Left renal cortex interstitium (tissue), 4 donors: Measurements from ENCODE around the gene NMUR1. TPM values are rescaled to one million over a fixed set of nuclear protein-coding genes. Genes with fewer than 3 reads are reported as not detected.

ENCODE experiments used
- DNase-seq, 4 donors: peaks; one replicate each; pipeline ENCODE4 v3.0.0-alpha.2; 2013; ENCODE audit warnings: low read depth in 4 of 4, low spot score in 2 of 4, missing footprints in 1 of 4
- polyA plus RNA-seq, 4 donors: library from polyadenylated mRNA; unstranded; fragments of 120-200 nt; gene quantifications; one replicate each; pipeline ENCODE4 v1.2.1, GENCODE V29; 2013; ENCODE audit not compliant: insufficient read length in 4 of 4

NMUR1 gene
- polyA plus RNA-seq, 4 donors = 0.55 to 1.4 (median 0.74) TPM

GRCh38 chr2:231494669-231495068 lies 35.6 kb downstream of the NMUR1 start:
- no peak for DNase-seq

- DNase-seq = no peak
Observed at GRCh38 chr2:231490801-231491200, 39.4 kb downstream of the NMUR1 start.

DNA sequence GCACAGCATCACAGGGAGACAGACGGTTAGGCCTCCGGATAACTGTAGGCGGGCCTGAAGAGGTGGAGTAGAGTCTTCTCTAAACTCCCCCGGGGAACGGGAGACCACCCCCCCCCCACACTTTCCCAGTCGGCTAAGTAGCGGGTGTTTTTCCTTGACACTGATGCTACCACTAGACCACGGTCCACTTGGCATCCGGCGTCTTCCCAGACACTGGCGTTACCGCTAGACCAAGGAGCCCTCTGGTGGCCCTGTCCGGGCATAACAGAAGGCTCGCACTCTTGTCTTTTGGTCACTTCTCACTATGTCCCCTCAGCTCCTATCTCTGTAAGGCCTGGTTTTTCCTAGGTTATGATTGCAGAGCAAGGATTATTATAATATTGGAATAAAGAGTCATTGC lies 40.3 kb downstream of the NMUR1 start:
- no peak for DNase-seq

DNA sequence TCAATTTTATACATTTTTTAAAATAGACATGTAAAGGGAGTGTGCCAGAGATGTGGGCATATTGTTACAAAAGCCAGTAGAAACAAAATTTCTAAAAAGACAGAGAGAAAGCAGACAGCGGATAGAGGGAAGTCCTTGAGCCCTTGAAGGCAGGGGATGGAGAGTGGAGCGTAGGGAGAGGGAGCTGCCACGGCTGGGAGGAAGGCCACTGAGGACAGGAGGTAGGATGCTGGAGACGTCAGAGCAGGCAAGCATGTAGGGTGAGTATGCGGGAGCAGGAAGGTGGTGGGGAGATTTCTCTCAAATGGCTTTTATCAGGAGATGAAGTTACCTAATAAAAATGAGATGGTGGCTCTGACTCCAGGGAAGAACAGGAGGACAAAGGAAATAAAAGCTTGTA lies 41.9 kb downstream of the NMUR1 start:
- DNase-seq = no peak

DNA sequence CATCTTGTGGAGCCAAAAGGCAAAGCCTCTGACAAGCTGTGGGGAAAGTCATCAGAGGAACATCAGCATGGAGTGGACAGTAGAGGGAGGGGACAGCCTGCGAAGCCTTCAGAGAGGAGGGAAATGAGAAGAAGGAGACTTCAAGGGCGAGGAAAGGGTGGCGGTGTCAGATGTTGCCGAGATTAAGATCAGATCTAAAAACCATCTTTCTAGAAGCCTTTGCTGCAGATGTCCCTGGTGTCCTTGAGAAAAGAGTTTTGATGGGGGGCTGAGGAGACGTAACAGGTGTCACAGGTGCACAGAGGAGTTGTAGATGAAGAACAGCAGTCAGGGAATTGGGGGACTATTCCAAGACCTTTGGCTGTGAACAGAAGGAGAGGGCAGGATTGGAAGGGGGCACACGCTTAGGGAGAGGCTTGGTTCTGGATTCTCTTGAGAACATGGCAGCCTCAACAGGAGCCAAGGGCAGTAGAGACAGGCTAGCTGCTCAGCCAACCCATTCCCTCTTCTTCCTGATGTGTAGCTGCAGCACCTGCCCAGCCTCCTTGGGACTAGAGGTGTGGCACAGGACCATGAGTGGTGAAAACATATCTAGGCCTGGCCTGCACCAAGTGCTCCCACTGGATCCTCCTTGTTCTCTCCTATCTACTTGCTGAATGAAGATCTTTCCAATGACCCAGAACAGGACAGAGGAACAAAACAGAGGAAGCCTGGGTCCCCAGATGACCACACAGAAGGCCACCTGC lies 43.2 kb downstream of the NMUR1 start:
- no peak for DNase-seq

DNA sequence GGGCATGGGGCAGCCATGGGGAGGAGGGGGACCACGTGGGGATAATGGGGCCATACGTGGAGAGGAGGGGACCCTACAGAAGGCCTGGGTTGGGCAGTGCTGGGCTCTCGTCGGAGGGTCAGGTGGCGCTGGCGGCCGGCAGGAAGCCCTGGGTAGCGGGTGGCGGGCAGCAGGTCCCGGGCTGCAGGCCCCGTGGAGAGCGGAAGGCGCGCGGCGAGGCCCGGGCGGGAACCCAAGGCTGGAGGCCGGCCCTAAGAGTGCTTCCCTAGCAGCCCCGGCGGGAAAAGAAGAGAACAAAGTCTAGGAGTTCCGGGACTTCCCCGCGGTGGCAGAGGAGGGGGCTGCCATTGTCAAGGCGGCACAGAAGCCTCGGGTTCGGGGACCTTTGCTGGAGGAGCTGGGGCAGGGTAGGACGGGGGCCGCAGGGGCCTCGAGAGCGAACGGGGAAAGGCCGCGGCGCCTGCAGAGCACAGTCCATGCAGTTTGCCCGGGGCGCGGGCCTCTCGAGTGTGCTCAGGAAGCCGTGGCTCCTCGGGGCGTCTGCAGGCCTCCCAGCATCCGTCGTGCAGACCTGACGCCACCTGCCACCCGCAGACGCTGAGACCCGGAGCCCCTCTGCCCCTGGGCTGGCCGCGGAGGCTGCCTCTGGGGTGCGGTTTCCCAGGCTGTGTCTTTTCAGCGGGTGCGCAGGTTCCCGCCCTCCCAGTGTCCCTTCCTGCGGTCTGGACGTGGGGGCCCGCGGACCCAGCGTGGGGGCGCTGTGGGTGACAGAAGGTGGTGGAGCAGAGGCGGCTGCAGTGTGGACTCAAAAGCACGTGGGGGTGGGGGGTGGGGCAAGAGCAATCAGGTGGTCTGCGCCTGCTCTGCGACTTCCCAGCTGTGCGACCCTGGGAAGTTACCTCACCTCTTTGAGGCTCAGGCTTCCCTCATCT lies 46.6 kb downstream of the NMUR1 start:
- DNase-seq = no peak

GRCh38 chr2:231482806-231483391 lies 47.3 kb downstream of the NMUR1 start:
- DNase-seq = peak in 2 of 4 donors; percentile 49 to 53

DNA sequence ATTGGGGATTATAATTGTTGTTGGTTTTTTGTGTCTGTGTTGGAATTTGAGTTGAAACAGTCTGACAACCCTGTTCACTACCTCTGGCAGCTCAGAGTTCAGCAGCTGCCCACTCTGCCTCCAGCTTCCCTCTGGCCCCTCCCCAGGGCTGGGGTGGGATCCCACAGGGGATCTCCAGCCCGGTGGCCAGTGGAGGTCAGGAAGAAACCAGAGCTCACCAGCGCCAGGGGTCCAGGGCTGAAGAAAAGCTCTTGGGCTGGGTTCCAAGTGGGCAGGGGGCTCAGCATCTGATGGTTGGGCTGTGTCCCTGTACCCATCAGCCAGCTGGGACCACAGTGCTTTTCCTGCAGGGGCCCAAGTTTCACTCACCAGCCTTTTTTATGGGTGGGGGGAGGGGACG lies 49.5 kb downstream of the NMUR1 start:
- no peak for DNase-seq

DNA sequence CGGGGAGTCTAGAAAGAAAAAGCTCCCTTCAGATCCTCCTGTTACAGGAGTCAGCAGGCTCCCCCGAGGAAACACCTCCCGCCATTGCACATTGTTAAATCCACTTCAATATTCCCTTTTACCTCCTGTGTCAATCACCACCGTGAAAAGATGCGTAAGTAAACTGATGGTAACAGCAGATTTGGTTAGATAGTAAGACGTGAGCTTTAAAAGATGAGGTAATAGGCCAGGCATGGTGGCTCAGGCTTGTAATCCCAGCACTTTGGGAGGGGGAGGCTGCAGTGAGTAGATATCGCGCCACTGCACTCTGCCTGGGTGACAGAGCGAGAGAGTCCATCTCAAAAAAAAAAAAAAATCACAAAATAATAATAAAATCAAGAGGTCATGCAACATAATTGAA lies 50.8 kb downstream of the NMUR1 start:
- no peak for DNase-seq

GRCh38 chr2:231476920-231477319 lies 53.3 kb downstream of the NMUR1 start:
- DNase-seq = no peak

DNA sequence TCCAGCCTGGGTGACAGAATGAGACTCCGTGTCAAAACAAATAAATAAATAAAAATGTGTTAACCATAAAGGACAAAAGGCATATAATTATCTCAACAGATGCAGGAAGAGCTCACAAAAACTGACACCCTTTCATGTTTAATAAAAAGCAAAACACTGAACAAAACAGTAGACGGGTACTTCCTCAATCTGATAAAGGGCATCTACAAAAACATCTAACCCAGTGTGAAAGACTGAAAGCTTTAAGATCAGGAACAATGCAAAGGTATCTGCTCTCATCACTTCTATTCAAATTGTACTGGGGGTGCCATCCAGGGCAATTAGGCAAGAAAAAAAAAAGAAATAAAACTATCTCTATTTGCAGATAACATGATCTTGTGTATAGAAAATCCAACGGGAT lies 54.3 kb downstream of the NMUR1 start:
- DNase-seq = no peak

Other genes with a start within 250 kb of the NMUR1 start
- 1 to 10 TPM; 2.7 to 4.2 (median 3.5) TPM for gene B3GNT7, start 134.7 kb downstream of the NMUR1 start, polyA plus RNA-seq
- 1,000 to 10,000 TPM in 3 of 4 donors, 100 to 1,000 TPM in 1; 951 to 1,193 (median 1,013) TPM for gene NCL, start 66.0 kb downstream of the NMUR1 start, polyA plus RNA-seq
- gene TEX44, start 62.4 kb upstream of the NMUR1 start, polyA plus RNA-seq = not detected
- 1,000 to 10,000 TPM; 1,980 to 2,418 (median 2,231) TPM for gene PTMA, start 178.1 kb upstream of the NMUR1 start, polyA plus RNA-seq